BJ (cell line): Measurements from ENCODE around the gene GLP2R. TPM values are rescaled to one million over a fixed set of nuclear protein-coding genes. Genes with fewer than 3 reads are reported as not detected.

Source experiments
- CTCF ChIA-PET: fragments of 350-600 bp; formaldehyde crosslinking; extraction: SDS; loops from one replicate; lab custom pipeline; 2021; ENCODE audit warnings: antibody characterized with exemption, inconsistent platforms; lab: Yijun Ruan, JAX
- POLR2A ChIA-PET: fragments of 300-600 bp; sonication (Branson Sonifier 250); formaldehyde crosslinking; extraction: SDS; loops from one replicate; lab custom pipeline; 2021; ENCODE audit warnings: antibody characterized with exemption; lab: Charles Lee
- DNase-seq: peaks from one replicate; pipeline ENCODE4 v3.0.0-alpha.2; 2011; ENCODE audit warnings: low read depth
- H3K27me3 ChIP-seq: 2 replicates; pipeline ENCODE4 v1.6.0; 2011; ENCODE audit warnings: low read length; ENCODE audit not compliant: control insufficient read depth, insufficient read depth
- H3K36me3 ChIP-seq: 2 replicates; pipeline ENCODE4 v1.5.1; 2011; ENCODE audit warnings: low read length; ENCODE audit not compliant: control insufficient read depth, insufficient read depth
- H3K4me3 ChIP-seq: 2 replicates; pipeline ENCODE4 v1.5.1; 2011; ENCODE audit warnings: low read depth, mild to moderate bottlenecking, control low read depth, low read length
- polyA plus RNA-seq: library from polyadenylated mRNA; depleted of rRNA; stranded (reverse); fragments of >200 nt; gene quantifications from 2 replicates; pipeline ENCODE4 v1.2.3, GENCODE V29; 2011
- TF ChIP-seq, protein P1 (sequence below): IDR thresholded peaks from 2 replicates; pipeline ENCODE4 v1.5.1; 2011; ENCODE audit warnings: low read depth, mild to moderate bottlenecking, control low read depth, inconsistent platforms, low read length, moderate library complexity; ENCODE audit not compliant: insufficient read depth

GLP2R gene
- polyA plus RNA-seq, 1 experiment: 0.05 TPM

GRCh38 chr17:9842057-9842758, 16.5 kb downstream of the GLP2R start:
- TF ChIP-seq, protein P1, sequence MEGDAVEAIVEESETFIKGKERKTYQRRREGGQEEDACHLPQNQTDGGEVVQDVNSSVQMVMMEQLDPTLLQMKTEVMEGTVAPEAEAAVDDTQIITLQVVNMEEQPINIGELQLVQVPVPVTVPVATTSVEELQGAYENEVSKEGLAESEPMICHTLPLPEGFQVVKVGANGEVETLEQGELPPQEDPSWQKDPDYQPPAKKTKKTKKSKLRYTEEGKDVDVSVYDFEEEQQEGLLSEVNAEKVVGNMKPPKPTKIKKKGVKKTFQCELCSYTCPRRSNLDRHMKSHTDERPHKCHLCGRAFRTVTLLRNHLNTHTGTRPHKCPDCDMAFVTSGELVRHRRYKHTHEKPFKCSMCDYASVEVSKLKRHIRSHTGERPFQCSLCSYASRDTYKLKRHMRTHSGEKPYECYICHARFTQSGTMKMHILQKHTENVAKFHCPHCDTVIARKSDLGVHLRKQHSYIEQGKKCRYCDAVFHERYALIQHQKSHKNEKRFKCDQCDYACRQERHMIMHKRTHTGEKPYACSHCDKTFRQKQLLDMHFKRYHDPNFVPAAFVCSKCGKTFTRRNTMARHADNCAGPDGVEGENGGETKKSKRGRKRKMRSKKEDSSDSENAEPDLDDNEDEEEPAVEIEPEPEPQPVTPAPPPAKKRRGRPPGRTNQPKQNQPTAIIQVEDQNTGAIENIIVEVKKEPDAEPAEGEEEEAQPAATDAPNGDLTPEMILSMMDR: no peak
- DNase-seq: peak; percentile 6
- Histone ChIP-seq H3K36me3 (no peaks in the 10 kb centered on the region), H3K4me3 (no peak overlapping the region), H3K27me3 (no peaks in the 10 kb centered on the region)
- POLR2A ChIA-PET: no interaction called here
- CTCF ChIA-PET: interaction anchor here (1.1 kb wide), 1 partner anchor 58 kb away, joined by 3 read pairs; no protein-coding TSS in a partner anchor

DNA sequence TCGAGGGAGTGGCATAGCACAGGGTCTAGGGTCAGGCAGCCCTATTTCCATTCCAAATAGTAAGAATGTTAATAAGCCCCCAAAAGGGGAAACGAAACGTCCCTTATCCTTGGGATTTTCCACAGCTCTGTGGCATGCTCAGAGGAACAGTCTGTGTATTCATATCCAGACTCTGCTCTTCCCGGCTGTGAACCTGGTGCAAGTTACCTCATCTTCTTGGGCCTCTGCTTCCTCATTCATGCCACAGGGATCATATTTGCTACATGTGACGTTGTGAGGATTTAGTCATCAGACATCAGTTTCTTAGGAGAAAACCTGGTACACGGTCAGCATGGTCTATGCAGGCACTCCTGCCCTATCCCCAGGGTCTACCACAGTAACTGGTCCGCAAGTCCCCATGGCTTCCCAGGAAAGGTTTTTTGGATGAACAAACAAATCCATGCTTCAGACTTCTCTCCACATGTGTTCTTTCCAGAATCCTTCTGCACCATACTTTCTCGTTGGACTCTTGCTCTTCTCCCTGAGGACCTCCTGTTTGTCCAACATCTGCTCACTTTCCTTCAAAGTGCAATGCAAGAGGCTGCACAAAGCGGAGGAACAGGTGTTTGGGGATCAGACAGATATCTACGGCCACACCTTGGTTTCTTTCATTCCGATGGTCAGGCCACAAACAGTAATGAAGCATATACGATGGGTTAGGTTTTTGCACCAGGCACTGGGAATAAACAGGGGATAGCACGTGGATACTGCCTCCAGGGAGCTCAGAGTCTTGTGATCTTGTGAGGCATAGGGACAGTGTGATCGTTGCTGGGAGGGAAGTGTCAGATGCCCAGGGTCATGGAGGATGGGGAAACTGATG, 17.7 kb downstream of the GLP2R start:
- Histone ChIP-seq H3K4me3 (no peak overlapping the region), H3K36me3 (no peaks in the 10 kb centered on the region), H3K27me3 (no peaks in the 10 kb centered on the region)
- no peak for DNase-seq
- CTCF ChIA-PET: no interaction called here
- POLR2A ChIA-PET: no interaction called here
- TF ChIP-seq, protein P1: no peak

GRCh38 chr17:9844153-9844552, 18.4 kb downstream of the GLP2R start:
- no peaks in the 10 kb centered on the region for H3K27me3 ChIP-seq
- TF ChIP-seq, protein P1: no peak
- H3K4me3 ChIP-seq: no peak overlapping the region
- POLR2A ChIA-PET: no interaction called here
- CTCF ChIA-PET: no interaction called here
- no peaks in the 10 kb centered on the region for H3K36me3 ChIP-seq
- no peak for DNase-seq

GRCh38 chr17:9845306-9845705, 19.6 kb downstream of the GLP2R start:
- ChIA-PET POLR2A (no interaction called here), CTCF (interaction anchor here (0.6 kb wide), 1 partner anchor 75 kb away, joined by 6 read pairs; no protein-coding TSS in a partner anchor)
- Histone ChIP-seq H3K27me3 (0 out of 2 replicates have a peak, but pooled peaks cover under 1% of the 10 kb centered on the region), H3K4me3 (no peak overlapping the region), H3K36me3 (no peaks in the 10 kb centered on the region)
- no peak for DNase-seq
- TF ChIP-seq, protein P1: no peak

GRCh38 chr17:9850151-9850550, 24.4 kb downstream of the GLP2R start:
- no peak overlapping the region for H3K4me3 ChIP-seq
- no peak for DNase-seq
- ChIA-PET CTCF (no interaction called here), POLR2A (no interaction called here)
- H3K36me3 ChIP-seq: no peaks in the 10 kb centered on the region
- H3K27me3 ChIP-seq: 0 out of 2 replicates have a peak, but pooled peaks cover 1% of the 10 kb centered on the region
- TF ChIP-seq, protein P1: no peak
